GM12801 (cell line): Measurements from ENCODE around the gene PANX2.

Experiments used
- CTCF ChIP-seq: IDR thresholded peaks from one replicate; pipeline ENCODE4 v1.5.1; 2011; ENCODE audit warnings: control low read depth; ENCODE audit not compliant: insufficient read length; ENCODE audit errors: extremely low read depth

Gene PANX2

GRCh38 chr22:50150161-50151129 is 20.1 kb upstream of the PANX2 start:
- TF ChIP-seq CTCF: no peak

GRCh38 chr22:50151571-50152537 is 18.7 kb upstream of the PANX2 start:
- no peak for TF ChIP-seq CTCF

- no peak for TF ChIP-seq CTCF
These were observed 17.3 kb upstream of the PANX2 start for GRCh38 chr22:50153056-50153755.

- no peak for TF ChIP-seq CTCF
These were observed 16.8 kb upstream of the PANX2 start for GRCh38 chr22:50153756-50154140.

- TF ChIP-seq CTCF: no peak
These were observed 12.7 kb upstream of the PANX2 start for GRCh38 chr22:50157709-50158375.

- TF ChIP-seq CTCF: no peak
These were observed 9.6 kb upstream of the PANX2 start for GRCh38 chr22:50160947-50161346.
